ENCODE results near the gene GOLGA2. TPM values are rescaled to one million over a fixed set of nuclear protein-coding genes. Genes with fewer than 3 reads are reported as not detected.

The GOLGA2 gene
- total and polyA plus RNA-seq, 2 donors (not counting 1 experiment from before 2014, with no cell fraction given): 23.2 to 87.3 TPM

DNA sequence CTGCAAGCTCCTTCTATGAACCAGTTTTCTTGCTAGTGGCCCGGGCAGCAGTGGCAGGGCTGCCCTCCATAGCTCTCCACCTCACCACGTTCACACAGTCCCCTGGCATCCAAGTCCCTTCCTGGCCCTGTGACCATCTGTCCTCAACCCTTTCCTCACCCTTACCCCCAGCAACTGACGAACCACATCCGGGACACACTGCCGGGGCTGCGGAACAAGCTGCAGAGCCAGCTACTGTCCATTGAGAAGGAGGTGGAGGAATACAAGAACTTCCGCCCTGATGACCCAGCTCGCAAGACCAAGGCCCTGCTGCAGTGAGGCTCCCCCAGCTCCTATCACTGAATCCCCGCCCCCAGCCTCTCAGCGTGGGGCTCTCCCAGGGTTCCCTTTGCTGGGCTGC, 53.8 kb downstream of the GOLGA2 start:
- Histone ChIP-seq H3K9me3 (ENCODE audit: control extremely low read depth in 1 of 3, control insufficient read depth in 2 of 3, insufficient read depth in 1 of 3, low read length in 2 of 3) (peaks cover 0 to 8% (median 0%) of the 10 kb centered on the region in 3 donors), H3K27ac (ENCODE audit: low read length in 2 of 2) (no peak overlapping the region), H4K20me1 (ENCODE audit: control insufficient read depth, insufficient read depth, low read length, poor library complexity, severe bottlenecking) (no peaks in the 10 kb centered on the region), H3K36me3 (replicated peaks in 1 of 2; ENCODE audit: control extremely low read depth in 1 of 2, control insufficient read depth in 1 of 2, extremely low read depth in 1 of 2, insufficient read depth in 2 of 2, low read length in 1 of 2) (no peaks in the 10 kb centered on the region), H3K79me2 (ENCODE audit: control insufficient read depth, insufficient read depth, low read length) (no peaks in the 10 kb centered on the region), H3K4me2 (replicated peaks; ENCODE audit: low read depth, low read length, poor library complexity, severe bottlenecking) (no peak overlapping the region), H3K27me3 (replicated peaks in 1 of 4; ENCODE audit: control extremely low read depth in 1 of 4, control insufficient read depth in 3 of 4, insufficient read depth in 4 of 4, low read length in 3 of 4) (no peaks in the 10 kb centered on the region), H2AFZ (ENCODE audit: insufficient read depth, low read depth, low read length, poor library complexity, severe bottlenecking) (no peak overlapping the region), H3K4me1 (ENCODE audit: control insufficient read depth in 2 of 2, insufficient read depth in 2 of 2, low read length in 2 of 2) (peaks cover 9 to 16% of the 10 kb centered on the region in 2 donors), H3K9ac (ENCODE audit: low read length) (no peak overlapping the region), H3K4me3 (ENCODE audit: control extremely low read depth in 1 of 5, extremely low read depth in 1 of 5, insufficient read depth in 1 of 5, low read depth in 2 of 5, low read length in 4 of 5) (no peak overlapping the region)
- 93% methylated on average over 6 of the region's 10 CpGs for WGBS (ENCODE audit: insufficient coverage)
- H3K9me3 Mint-ChIP-seq (ENCODE audit: insufficient read depth): no peaks in the 10 kb centered on the region
- no peak overlapping the region for H3K4me3 Mint-ChIP-seq
- H3K4me1 Mint-ChIP-seq: peaks cover 11% of the 10 kb centered on the region
- no peak overlapping the region for H3K27ac Mint-ChIP-seq
- ATAC-seq (ENCODE audit: low read depth) (no peak), DNase-seq (no peak)
- CTCF ChIA-PET: no interaction called here
- intact Hi-C loops (cut with micrococcal nuclease): no loop called here
- H3K27me3 Mint-ChIP-seq: peaks cover 3% of the 10 kb centered on the region
- no peak for TF ChIP-seq EZH2 (IDR thresholded peaks at IDR 0.05; ENCODE audit: borderline replicate concordance, insufficient read depth, low read depth, low read length, poor library complexity, severe bottlenecking)
- TF ChIP-seq, protein P1, sequence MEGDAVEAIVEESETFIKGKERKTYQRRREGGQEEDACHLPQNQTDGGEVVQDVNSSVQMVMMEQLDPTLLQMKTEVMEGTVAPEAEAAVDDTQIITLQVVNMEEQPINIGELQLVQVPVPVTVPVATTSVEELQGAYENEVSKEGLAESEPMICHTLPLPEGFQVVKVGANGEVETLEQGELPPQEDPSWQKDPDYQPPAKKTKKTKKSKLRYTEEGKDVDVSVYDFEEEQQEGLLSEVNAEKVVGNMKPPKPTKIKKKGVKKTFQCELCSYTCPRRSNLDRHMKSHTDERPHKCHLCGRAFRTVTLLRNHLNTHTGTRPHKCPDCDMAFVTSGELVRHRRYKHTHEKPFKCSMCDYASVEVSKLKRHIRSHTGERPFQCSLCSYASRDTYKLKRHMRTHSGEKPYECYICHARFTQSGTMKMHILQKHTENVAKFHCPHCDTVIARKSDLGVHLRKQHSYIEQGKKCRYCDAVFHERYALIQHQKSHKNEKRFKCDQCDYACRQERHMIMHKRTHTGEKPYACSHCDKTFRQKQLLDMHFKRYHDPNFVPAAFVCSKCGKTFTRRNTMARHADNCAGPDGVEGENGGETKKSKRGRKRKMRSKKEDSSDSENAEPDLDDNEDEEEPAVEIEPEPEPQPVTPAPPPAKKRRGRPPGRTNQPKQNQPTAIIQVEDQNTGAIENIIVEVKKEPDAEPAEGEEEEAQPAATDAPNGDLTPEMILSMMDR (IDR thresholded peaks at IDR 0.05): no peak
- POLR2A ChIA-PET: no interaction called here

GRCh38 chr9:128219831-128220230, 56.0 kb downstream of the GOLGA2 start:
- DNase-seq (no peak), ATAC-seq (ENCODE audit: low read depth) (no peak)
- Histone ChIP-seq H3K27ac (ENCODE audit: low read length in 2 of 2) (no peak overlapping the region), H3K9ac (ENCODE audit: low read length) (no peak overlapping the region), H3K9me3 (ENCODE audit: control extremely low read depth in 1 of 3, control insufficient read depth in 2 of 3, insufficient read depth in 1 of 3, low read length in 2 of 3) (peaks cover 0 to 8% (median 0%) of the 10 kb centered on the region in 3 donors), H3K4me2 (replicated peaks; ENCODE audit: low read depth, low read length, poor library complexity, severe bottlenecking) (no peak overlapping the region), H3K4me1 (ENCODE audit: control insufficient read depth in 2 of 2, insufficient read depth in 2 of 2, low read length in 2 of 2) (peaks cover 9 to 16% of the 10 kb centered on the region in 2 donors), H4K20me1 (ENCODE audit: control insufficient read depth, insufficient read depth, low read length, poor library complexity, severe bottlenecking) (no peaks in the 10 kb centered on the region), H3K36me3 (replicated peaks in 1 of 2; ENCODE audit: control extremely low read depth in 1 of 2, control insufficient read depth in 1 of 2, extremely low read depth in 1 of 2, insufficient read depth in 2 of 2, low read length in 1 of 2) (no peaks in the 10 kb centered on the region), H3K79me2 (ENCODE audit: control insufficient read depth, insufficient read depth, low read length) (no peaks in the 10 kb centered on the region), H3K27me3 (replicated peaks in 1 of 4; ENCODE audit: control extremely low read depth in 1 of 4, control insufficient read depth in 3 of 4, insufficient read depth in 4 of 4, low read length in 3 of 4) (no peaks in the 10 kb centered on the region), H2AFZ (ENCODE audit: insufficient read depth, low read depth, low read length, poor library complexity, severe bottlenecking) (no peak overlapping the region), H3K4me3 (ENCODE audit: control extremely low read depth in 1 of 5, extremely low read depth in 1 of 5, insufficient read depth in 1 of 5, low read depth in 2 of 5, low read length in 4 of 5) (no peak overlapping the region)
- intact Hi-C loops (cut with micrococcal nuclease): no loop called here
- peaks cover 11% of the 10 kb centered on the region for H3K4me1 Mint-ChIP-seq
- whole genome bisulfite sequencing (ENCODE audit: insufficient coverage): 96% methylated on average over 7 of the region's 9 CpGs
- peaks cover 1% of the 10 kb centered on the region for H3K27me3 Mint-ChIP-seq
- no peak overlapping the region for H3K4me3 Mint-ChIP-seq
- TF ChIP-seq, protein P1 (IDR thresholded peaks at IDR 0.05): no peak
- TF ChIP-seq EZH2 (IDR thresholded peaks at IDR 0.05; ENCODE audit: borderline replicate concordance, insufficient read depth, low read depth, low read length, poor library complexity, severe bottlenecking): no peak
- no peak overlapping the region for H3K27ac Mint-ChIP-seq
- H3K9me3 Mint-ChIP-seq (ENCODE audit: insufficient read depth): no peaks in the 10 kb centered on the region
- CTCF ChIA-PET: no interaction called here
- POLR2A ChIA-PET: interaction anchor here (0.5 kb wide), 1 partner anchor 12 kb away, joined by 8 read pairs; no protein-coding TSS in a partner anchor
